ENCODE measurements around the gene ZNF235.

DNA sequence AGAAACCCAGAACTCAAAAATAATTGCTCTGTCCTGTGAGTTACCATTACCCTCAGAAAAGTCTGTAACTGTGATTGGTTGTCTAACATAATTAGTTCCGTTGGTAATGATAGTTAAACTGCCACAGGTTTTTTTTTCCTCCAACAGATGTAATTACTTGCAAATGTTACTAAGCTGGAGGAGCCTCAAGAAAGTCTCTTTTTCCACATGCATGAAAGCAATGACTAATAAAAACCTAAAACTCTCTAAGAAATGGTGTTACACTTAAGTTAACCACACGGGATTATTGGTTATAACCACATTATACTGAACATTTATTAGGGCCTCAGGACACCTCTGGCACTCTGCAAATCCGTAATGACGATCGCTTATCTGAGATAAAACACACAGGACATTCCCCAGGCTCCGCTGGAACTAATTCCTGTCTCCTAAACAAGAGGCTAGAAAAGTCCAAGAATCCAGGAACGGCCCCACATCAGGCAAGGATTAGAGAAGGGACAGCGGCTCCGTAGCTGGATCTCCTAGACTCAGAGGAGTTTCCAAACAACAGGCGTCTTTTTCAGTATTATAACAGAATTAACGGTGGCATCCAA lies 753 bp downstream of the ZNF235 start:
- TF ChIP-seq GATA2 (IDR thresholded peaks at IDR 0.05; ENCODE audit: low read depth, low read length) (peak; percentile 71), GATA3 (IDR thresholded peaks at IDR 0.05; ENCODE audit: low read depth, low read length) (peak; percentile 70)

All from SH-SY5Y (cell line).